Activated CD4-positive, alpha-beta T cell treated with anti-CD3 and anti-CD28 coated beads, Interleukin-2, amount 50 U/mL, for 4 hours (primary cell): ENCODE data around the gene CLRN2.
A peak's percentile ranks its signal among the peaks of the same experiment; 100 is the strongest.
"Not testable (repeated sequence)": the region's sequence is repeated elsewhere in the genome, so short reads cannot be mapped to it uniquely, and the experiment has no call there.

Source experiments
- DNase-seq, 2 experiments: peaks; one replicate each; pipeline ENCODE4 v3.0.0-alpha.2; 2020

The CLRN2 gene

GRCh38 chr4:17510582-17510981 lies 4.4 kb upstream of the CLRN2 start:
- no peak for DNase-seq

DNA sequence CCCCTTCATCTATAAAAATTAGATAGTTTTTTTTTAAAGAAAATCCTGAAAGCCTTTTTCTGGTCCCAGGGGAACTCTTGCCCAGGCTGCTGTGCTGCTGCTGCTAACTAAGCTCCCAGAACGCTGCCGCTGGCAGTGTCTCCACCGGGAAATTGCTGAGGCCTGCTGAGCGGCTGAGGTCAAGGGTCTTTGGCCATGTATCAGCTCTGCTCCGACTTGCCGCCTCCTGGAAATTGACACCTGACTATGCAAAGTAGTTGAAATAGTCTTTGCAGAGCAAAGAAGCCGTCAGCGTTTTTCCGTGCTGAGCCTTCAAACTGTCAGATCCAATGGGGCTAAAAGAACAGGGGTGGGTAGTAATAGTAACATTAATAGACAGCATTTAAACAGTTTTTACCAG lies 3.9 kb upstream of the CLRN2 start:
- DNase-seq = no peak

DNA sequence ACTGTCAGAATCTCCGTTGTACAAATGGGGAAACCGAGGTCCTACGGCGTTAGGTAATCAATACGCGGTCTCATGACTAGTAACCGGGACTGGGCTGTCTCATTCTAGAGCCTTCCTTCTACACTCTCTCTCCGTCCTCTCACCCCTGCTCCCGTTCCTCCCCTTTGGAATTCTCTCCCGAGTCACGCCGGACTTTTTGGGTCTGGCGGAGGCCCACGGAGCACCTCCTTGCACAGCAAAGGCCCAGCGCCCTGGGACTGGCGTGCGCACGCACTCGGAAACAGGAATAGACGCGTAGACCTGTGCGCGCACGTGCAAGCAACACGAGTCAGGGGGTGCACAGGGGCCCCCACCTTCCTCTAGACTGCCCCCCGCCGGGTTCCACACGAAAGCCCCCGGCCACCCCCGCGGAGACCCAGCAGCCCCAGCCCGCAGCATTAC lies 3.4 kb upstream of the CLRN2 start:
- DNase-seq = peak; percentile 48 to 56

- DNase-seq = peak; percentile 55 to 56
Observed at GRCh38 chr4:17511950-17512795, 2.8 kb upstream of the CLRN2 start, which contains the start of gene QDPR. TSS of gene QDPR (minus strand) at chr4:17512090. CDS start at chr4:17512054, 36 bp downstream.

GRCh38 chr4:17512973-17513665 lies 1.8 kb upstream of the CLRN2 start:
- no peak for DNase-seq

- DNase-seq = no peak
Observed at GRCh38 chr4:17515445-17516407, 761 bp downstream of the CLRN2 start.

DNA sequence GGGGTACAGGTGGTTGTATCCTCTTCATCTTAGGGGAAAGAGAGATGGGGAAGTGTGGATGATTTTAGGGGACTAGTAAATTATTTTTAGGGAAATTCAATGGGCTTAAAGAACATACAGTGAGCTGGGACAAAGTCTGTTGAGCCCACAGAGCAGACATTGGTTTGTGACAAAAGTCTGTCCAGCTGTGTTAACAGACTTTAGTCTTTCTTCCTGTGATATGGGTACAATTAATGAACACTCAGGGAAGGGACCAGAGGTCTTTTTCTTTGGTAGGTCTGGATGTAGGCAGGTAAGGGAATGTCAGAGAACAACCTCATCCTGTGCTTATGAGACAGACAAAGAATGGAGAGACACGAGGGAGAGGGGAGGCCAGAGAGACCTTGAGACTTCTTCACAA lies 2.0 kb downstream of the CLRN2 start:
- no peak for DNase-seq

DNA sequence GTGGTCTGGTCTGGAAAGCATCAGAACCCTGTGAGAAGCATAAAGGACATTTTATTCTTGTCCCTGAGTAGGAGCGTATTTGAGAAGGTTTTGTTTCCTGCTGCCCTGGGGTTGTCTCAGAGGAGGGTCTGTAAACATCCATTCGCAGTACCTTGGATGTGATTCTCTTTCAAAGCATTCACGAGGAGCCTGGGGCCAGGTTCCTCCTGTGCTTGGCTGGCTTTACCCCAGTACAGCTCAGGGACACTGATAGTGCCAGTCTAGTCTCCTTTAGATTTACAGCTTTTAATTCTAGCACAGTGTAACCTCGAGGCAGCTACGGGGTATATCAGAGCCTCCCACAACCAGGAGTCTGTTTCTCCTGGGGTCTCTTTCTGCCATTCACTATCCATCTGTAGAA lies 2.7 kb downstream of the CLRN2 start:
- no peak for DNase-seq

- DNase-seq = no peak
Observed at GRCh38 chr4:17521595-17521994, 6.6 kb downstream of the CLRN2 start.

DNA sequence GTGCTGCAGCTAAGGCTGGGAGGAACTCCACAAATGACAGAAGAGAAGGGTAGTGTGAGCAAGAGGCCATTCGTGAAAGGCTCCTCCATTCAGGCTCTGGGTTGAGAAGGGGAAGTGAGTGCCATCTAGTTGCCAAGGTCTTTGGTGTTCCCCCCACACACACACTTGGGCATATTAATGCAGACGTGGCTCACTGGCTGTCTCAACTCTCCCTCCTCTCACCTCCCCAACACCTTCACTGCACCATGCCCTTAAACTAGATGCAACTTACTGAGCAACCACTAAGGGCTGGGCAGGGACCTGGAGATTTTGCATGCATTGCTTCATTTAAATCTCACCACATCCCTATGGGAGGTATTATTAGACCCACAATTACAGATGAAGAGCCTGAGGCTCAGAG lies 8.7 kb downstream of the CLRN2 start:
- no peak for DNase-seq

- DNase-seq = no peak
Observed at GRCh38 chr4:17526695-17527477, 11.9 kb downstream of the CLRN2 start.

- DNase-seq = no peak
Observed at GRCh38 chr4:17528551-17529165, 13.7 kb downstream of the CLRN2 start.

DNA sequence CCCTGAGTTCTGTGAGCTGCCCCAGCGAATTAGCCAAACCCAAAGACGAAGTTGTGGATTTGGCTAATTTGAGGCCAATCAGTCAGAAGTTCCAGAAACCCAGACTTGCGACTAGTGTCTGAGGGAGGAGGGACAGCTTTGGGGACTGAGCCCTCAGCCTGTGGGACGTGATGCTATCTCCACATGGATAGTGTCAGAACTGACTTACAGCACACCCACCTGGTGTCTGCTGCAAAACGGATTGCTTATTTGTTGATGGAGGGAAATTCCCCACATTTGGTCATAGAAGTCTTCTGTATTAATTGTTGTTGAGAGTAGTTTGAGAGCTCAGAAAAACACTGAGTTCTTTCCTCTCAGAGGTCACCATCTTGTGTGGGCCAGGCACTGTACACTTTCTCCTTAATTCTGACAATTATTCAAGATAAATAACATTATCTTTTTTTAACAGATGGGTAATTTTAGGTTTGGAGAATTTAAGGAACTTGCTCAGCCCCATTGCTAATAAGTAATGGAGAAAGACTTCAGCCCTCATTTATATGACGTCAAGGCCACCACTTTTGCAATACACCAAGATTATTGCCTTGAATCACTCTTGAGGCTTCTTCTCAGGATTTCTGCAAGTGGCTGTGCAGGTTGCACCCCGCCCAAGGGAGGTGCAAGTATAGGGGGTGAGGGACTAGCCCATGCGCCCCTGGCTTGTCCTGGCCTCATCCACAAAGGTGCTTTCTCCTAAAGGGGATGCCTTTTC lies 16.7 kb downstream of the CLRN2 start:
- DNase-seq = no peak

DNA sequence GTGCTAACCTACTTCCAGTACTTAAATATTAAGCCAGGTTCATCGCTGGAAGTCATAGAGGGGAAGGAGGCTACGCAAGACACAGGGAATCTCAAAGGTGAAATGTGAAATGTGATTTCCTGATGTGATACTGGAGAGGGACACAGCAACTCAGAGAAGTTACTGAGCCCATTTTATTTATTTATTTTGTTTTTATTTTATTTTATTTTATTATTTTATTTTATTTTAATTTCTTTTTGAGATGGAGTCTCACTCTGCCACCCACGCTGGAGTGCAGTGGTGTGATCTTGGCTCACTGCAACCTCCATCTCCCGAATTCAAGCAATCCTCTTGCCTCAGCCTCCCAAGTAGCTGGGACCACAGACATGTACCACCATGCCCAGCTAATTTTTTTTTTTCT lies 19.7 kb downstream of the CLRN2 start:
- no peak for DNase-seq

DNA sequence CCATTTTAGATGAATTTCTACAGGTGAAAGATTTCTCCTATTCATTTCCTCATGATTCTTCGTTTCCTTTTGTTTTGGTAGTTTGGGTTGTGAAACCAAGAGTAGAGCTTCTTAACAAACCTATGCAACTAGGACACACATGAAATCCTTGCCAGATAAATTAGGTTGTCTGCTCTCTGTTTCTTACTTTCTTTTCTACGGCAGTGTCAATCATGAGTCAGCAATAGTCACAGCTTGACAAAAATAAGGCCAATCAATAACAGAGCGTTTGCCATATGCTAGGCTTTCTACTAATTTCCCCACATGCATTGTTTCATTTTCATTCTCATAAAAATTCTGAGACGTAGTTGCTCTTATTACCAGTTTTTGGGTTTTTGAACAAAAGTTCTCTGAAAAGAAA lies 20.3 kb downstream of the CLRN2 start:
- no peak for DNase-seq

DNA sequence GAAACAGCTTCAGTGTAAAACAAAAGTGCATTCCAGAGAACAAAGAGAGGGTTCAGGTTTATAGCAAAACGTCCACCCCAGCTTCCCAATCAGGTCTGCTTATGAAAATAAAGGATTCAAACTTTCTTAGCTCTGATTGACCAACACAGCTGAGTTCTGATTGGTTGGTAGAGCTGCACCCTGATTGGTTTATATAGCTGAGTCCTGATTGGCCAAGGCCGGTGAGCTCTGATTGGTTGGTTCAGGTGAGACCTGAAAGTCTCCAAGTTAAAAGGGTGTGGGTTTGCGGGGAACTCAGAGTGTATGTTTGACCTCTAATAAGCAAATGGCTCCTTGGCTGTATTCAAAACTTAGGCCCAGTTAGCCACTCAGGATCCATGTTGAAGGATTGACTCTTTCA lies 20.9 kb downstream of the CLRN2 start:
- DNase-seq = no peak

DNA sequence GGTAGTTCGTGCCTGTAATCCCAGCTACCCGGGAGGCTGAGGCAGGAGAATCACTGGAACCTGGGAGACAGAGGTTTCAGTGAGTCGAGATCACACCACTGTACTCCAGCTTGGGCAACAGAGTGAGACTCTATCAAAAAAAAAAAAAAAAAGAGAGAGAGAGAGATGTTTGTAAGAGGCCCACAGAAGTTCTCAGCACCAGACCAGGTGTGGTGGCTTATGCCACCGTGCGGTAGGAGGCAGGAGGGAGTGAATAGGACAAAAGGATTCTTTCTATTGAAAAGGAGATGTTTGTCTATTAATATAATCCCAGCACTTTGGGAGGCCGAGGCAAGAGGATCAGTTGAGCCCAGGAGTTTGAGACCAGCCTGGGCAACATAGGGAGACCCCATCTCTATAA lies 22.1 kb downstream of the CLRN2 start:
- not testable (repeated sequence) for DNase-seq

DNA sequence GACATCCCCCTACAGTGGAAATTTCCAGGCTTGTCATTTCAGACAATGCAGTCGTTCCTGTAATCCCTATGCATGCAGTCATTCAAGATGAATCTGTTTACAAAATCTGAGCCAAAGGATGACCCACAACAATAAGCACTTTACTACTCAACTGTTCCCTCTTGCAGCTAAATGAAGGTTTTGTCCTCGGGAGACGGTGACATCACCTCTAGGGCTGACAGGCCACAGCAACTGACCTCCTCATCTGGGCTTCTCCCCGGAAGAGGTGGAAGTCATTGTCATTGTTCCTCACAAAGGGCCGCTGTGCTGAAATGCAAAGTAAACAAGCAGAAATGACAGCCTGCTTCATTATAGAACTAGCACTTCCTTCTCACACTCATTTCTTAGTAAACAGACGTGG lies 29.2 kb downstream of the CLRN2 start:
- DNase-seq = no peak

DNA sequence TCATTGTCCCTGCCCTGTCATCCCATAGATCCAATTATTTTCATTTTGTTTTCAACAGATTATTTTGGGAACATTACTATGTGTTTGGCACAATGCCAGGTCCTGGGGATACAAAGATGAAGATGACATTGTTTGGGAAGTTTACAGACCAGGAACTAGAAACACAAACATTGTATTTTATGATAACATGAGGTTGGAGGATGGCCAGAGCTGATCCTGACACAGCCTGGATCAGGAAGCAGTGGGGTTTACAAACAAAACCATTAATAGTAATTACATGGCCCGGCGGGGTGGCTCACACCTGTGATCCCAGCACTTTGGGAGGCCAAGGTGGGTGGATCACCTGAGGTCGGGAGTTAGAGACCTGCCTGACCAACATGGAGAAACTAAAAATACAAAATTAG lies 29.9 kb downstream of the CLRN2 start:
- DNase-seq = no peak

- DNase-seq = no peak
Observed at GRCh38 chr4:17545374-17546140, 30.6 kb downstream of the CLRN2 start.
